ENCODE results near the gene SERTAD2.

Gene SERTAD2

GRCh38 chr2:64670047-64670446 is 16.3 kb upstream of the SERTAD2 start:
- DNase-seq = no peak

GRCh38 chr2:64669288-64669687 is 15.6 kb upstream of the SERTAD2 start:
- no peak for DNase-seq

GRCh38 chr2:64668542-64668941 is 14.8 kb upstream of the SERTAD2 start:
- DNase-seq = no peak

- no peak for DNase-seq
These were observed 13.8 kb upstream of the SERTAD2 start for GRCh38 chr2:64667535-64667934.

- DNase-seq = no peak
These were observed 13.2 kb upstream of the SERTAD2 start for GRCh38 chr2:64666810-64667438.

GRCh38 chr2:64665709-64666108 is 12.0 kb upstream of the SERTAD2 start:
- no peak for DNase-seq

GRCh38 chr2:64663402-64663801 is 9.7 kb upstream of the SERTAD2 start:
- no peak for DNase-seq

- no peak for DNase-seq
These were observed 8.0 kb upstream of the SERTAD2 start for GRCh38 chr2:64661741-64662169.

- peak; percentile 9 for DNase-seq
These were observed 5.5 kb upstream of the SERTAD2 start for GRCh38 chr2:64659252-64659651.

GRCh38 chr2:64658269-64658668 is 4.6 kb upstream of the SERTAD2 start:
- DNase-seq = no peak

- no peak for DNase-seq
These were observed 3.7 kb upstream of the SERTAD2 start for GRCh38 chr2:64657411-64657810.

- no peak for DNase-seq
These were observed 2.7 kb upstream of the SERTAD2 start for GRCh38 chr2:64656379-64656778.

- DNase-seq = no peak
These were observed 2.2 kb upstream of the SERTAD2 start for GRCh38 chr2:64655873-64656272.

GRCh38 chr2:64655018-64655664 is 1.4 kb upstream of the SERTAD2 start:
- peak; percentile 13 for DNase-seq

- DNase-seq = peak; percentile 73
These were observed 524 bp upstream of the SERTAD2 start for GRCh38 chr2:64654063-64654811.

GRCh38 chr2:64652231-64653108 is 1.2 kb downstream of the SERTAD2 start:
- peak; percentile 43 for DNase-seq

- DNase-seq = peak; percentile 62
These were observed 2.1 kb downstream of the SERTAD2 start for GRCh38 chr2:64651590-64651989.

GRCh38 chr2:64650722-64651338 is 2.9 kb downstream of the SERTAD2 start:
- no peak for DNase-seq

GRCh38 chr2:64650296-64650695 is 3.4 kb downstream of the SERTAD2 start:
- DNase-seq = no peak

GRCh38 chr2:64649626-64650025 is 4.1 kb downstream of the SERTAD2 start:
- no peak for DNase-seq

GRCh38 chr2:64649013-64649484 is 4.7 kb downstream of the SERTAD2 start:
- no peak for DNase-seq

All from NCI-H2171 treated with DMSO at 0.1 percent for 48 hours (cell line).